ENCODE measurements around the gene USP17L30.
"Not testable (repeated sequence)": the region's sequence is repeated elsewhere in the genome, so short reads cannot be mapped to it uniquely, and the experiment has no call there.

DNA sequence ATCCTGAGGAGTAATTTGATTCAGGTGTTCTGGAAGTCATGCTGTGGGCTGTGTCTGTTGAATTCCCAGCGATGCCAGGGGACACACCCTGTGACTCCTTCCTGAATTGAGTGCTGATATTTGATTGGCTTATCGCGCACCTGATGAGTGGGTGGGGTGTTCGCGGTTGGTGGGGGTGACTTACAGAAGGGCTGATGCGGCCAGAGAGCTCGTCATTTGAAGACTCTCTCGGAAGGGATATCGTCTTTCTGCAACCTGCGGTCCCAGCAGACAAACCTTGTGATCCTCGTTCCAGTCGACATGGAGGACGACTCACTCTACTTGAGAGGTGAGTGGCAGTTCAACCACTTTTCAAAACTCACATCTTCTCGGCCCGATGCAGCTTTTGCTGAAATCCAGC lies 28.6 kb upstream of the USP17L30 start, which contains the start of gene USP17L26:
- TF ChIP-seq CREB1 (IDR thresholded peaks at IDR 0.05); CREB1 (CRISPR knock-in tag; IDR thresholded peaks at IDR 0.05); POLR2AphosphoS5 (IDR thresholded peaks at IDR 0.05; ENCODE audit: low read depth, low read length); CTCF (CRISPR knock-in tag; IDR thresholded peaks at IDR 0.05); ZNF232 (CRISPR knock-in tag; IDR thresholded peaks at IDR 0.05; ENCODE audit: borderline replicate concordance): not testable (repeated sequence)

All from HepG2 (cell line).